GM18505 (cell line): ENCODE results near the gene FHAD1.

ENCODE experiments used
- ATAC-seq: cut with Tn5 transposase; IDR thresholded peaks from one replicate; pipeline ENCODE4 v1.9.1; 2021; ENCODE audit not compliant: unreplicated experiment
- POLR2A ChIP-seq: IDR thresholded peaks from 4 replicates; pipeline ENCODE4 v1.6.1; 2011; ENCODE audit warnings: borderline replicate concordance; ENCODE audit not compliant: insufficient read depth, insufficient read length; ENCODE audit errors: extremely low read depth

The FHAD1 gene

GRCh38 chr1:15246960-15247614, at the start of gene FHAD1:
FHAD1 (plus strand) TSS chr1:15247223; CDS start chr1:15251785, 4,562 bp downstream.
- no peak for TF ChIP-seq POLR2A
- no peak for ATAC-seq

- no peak for ATAC-seq
- no peak for TF ChIP-seq POLR2A
Measured at GRCh38 chr1:15197591-15198447, 49.2 kb upstream of the FHAD1 start.

- TF ChIP-seq POLR2A = no peak
- no peak for ATAC-seq
Measured at GRCh38 chr1:15198684-15199083, 48.3 kb upstream of the FHAD1 start.

- ATAC-seq = no peak
- no peak for TF ChIP-seq POLR2A
Measured at GRCh38 chr1:15201221-15201620, 45.8 kb upstream of the FHAD1 start.

- TF ChIP-seq POLR2A = no peak
- ATAC-seq = no peak
Measured at GRCh38 chr1:15201849-15202551, 45.0 kb upstream of the FHAD1 start.

- no peak for ATAC-seq
- no peak for TF ChIP-seq POLR2A
Measured at GRCh38 chr1:15204931-15205330, 42.1 kb upstream of the FHAD1 start.

- no peak for TF ChIP-seq POLR2A
- ATAC-seq = no peak
Measured at GRCh38 chr1:15205586-15206346, 41.3 kb upstream of the FHAD1 start.

- ATAC-seq = no peak
- TF ChIP-seq POLR2A = no peak
Measured at GRCh38 chr1:15206418-15207030, 40.5 kb upstream of the FHAD1 start.

- no peak for ATAC-seq
- TF ChIP-seq POLR2A = no peak
Measured at GRCh38 chr1:15207031-15207828, 39.8 kb upstream of the FHAD1 start.

GRCh38 chr1:15207829-15208429, 39.1 kb upstream of the FHAD1 start:
- TF ChIP-seq POLR2A = no peak
- ATAC-seq = no peak

- TF ChIP-seq POLR2A = no peak
- no peak for ATAC-seq
Measured at GRCh38 chr1:15210651-15211375, 36.2 kb upstream of the FHAD1 start.
